GM12865 (cell line): ENCODE measurements around the gene UVRAG.

ENCODE experiments used
- DNase-seq: peaks from one replicate; pipeline ENCODE4 v3.0.0; 2010; ENCODE audit warnings: low read depth
- H3K4me3 ChIP-seq: 2 replicates; pipeline ENCODE4 v1.5.1; 2011; ENCODE audit warnings: mild to moderate bottlenecking, low read depth, low read length, control low read depth
- CTCF ChIP-seq: IDR thresholded peaks from 2 replicates; pipeline ENCODE4 v1.5.1; 2011; ENCODE audit warnings: low read length, control low read depth, low read depth, inconsistent platforms; ENCODE audit not compliant: insufficient read depth; ENCODE audit errors: missing control alignments

UVRAG gene

GRCh38 chr11:75783416-75784084 lies 31.5 kb upstream of the UVRAG start:
- H3K4me3 ChIP-seq = no peak overlapping the region
- TF ChIP-seq CTCF = no peak
- no peak for DNase-seq

DNA sequence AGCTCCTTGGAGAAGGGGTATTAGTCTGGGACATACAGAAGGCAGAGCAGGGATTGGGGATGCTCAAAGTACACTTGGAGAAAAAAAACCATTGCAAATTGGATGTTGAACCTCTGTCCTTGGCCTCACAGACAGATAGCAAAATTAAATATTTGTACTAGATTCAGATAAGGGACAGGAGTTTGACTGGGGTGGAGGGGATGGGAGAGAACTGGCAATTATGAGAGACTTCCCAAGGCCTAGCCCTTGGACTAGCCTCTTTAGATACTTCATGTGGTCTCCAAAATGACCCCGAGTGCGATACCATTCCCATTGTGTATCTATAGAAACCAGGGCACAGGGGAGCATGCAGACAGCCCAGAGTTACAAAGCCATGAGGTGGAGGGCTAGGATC lies 30.9 kb upstream of the UVRAG start:
- no peak for DNase-seq
- no peak for TF ChIP-seq CTCF
- H3K4me3 ChIP-seq = no peak overlapping the region

DNA sequence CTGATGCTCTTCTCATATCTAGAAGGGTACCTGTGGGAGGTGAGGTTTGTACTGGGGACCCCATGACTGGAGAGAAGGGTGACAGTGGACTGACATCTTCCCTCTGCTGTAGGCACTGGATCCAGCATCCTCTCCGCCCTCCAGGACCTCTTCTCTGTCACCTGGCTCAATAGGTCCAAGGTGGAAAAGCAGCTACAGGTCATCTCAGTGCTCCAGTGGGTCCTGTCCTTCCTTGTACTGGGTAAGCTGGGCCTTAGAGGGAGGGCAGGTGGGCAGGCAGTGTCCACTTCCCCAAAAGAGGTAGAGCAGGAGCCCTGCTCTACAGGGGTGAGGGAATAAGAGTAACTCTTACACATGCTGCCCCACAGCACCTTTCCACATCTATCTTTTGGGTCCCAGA lies 30.5 kb upstream of the UVRAG start:
- no peak overlapping the region for H3K4me3 ChIP-seq
- DNase-seq = no peak
- TF ChIP-seq CTCF = no peak

DNA sequence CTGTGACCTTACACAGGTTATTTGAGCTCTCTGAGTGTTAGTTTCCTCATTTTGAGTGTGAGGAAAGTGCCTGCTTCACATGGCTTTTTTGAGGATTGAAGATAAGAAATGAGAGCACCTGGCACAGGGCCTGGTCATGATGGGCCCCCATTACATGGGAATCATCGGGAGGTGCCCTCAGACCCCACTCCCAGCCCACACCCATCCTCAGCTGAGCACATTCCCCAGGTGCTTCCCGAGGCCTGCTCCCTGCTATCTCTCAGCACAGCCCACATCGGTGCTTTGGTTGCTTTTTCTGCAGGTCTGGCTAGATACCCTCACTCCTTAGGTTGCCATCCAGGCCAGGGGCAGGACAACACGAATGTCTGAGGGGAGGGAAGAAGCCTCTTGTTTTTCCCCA lies 29.8 kb upstream of the UVRAG start:
- no peak for TF ChIP-seq CTCF
- no peak for DNase-seq
- no peak overlapping the region for H3K4me3 ChIP-seq

DNA sequence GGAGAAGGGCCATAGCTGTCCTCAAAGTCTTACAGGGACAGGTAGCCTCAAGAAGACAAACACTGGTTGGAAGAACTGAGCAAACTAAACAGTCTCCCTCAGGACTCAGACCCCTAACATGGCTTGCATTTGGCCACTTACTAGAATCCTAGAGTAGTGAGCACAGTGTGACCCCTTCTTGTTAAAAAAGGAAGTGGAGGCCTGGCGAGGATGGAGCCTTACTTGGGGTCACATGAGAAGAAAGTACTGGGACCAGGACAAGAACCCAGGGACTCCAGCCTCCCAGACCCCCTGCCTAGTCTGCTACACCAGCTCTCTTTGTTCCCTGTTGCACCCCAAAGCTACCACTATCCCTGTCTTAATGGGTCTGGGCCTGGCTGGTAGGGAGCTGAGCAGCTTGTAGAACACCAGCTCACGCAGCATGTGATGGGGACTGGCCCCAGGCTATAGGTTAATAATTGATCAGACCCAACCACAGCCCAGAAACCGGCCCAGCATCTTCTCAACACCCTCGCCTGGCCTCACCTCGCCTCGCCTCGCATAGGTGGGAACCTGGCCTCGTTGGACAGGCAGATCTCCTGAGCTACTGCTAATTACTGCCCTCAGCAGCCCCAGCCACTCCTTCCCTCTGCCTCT lies 28.8 kb upstream of the UVRAG start:
- no peak overlapping the region for H3K4me3 ChIP-seq
- no peak for TF ChIP-seq CTCF
- DNase-seq = no peak

DNA sequence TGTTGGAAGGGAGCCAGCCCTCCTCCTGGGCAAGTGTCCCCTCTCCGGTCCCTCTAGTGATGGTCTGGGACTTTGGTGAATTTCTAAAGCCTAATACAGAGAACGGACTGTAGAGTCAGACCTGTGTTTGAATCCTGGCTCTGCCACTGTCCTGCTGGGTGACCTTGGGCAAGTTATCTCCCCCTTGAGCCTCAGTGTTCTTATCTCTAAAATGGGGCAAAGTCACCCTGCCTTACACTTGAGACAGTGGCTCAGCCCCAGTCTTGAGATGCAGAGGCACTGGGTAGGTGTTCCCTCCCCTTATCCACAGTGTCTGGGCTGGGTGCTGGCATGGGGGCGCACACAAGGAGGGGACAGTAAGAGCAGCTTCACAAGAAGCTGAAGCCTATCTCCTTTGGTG lies 25.5 kb upstream of the UVRAG start:
- H3K4me3 ChIP-seq = no peak overlapping the region
- no peak for TF ChIP-seq CTCF
- DNase-seq = no peak

GRCh38 chr11:75790986-75791385 lies 24.0 kb upstream of the UVRAG start:
- no peak for DNase-seq
- TF ChIP-seq CTCF = no peak

More at GRCh38 chr11:75790986-75791385, 24.0 kb upstream of the UVRAG start:
- H3K4me3 ChIP-seq = no peak overlapping the region
